HG03045 (cell line): Measurements from ENCODE around the gene MORN1.

Source experiments
- ATAC-seq: cut with Tn5 transposase; IDR thresholded peaks from one replicate; pipeline ENCODE4 v1.9.1; 2021; ENCODE audit warnings: mild to moderate bottlenecking, moderate library complexity; ENCODE audit not compliant: unreplicated experiment

The MORN1 gene

GRCh38 chr1:2405588-2406295 is 14.4 kb upstream of the MORN1 start:
- no peak for ATAC-seq

GRCh38 chr1:2404890-2405511 is 13.6 kb upstream of the MORN1 start:
- ATAC-seq: no peak

GRCh38 chr1:2404142-2404889 is 13.0 kb upstream of the MORN1 start:
- ATAC-seq: no peak

DNA sequence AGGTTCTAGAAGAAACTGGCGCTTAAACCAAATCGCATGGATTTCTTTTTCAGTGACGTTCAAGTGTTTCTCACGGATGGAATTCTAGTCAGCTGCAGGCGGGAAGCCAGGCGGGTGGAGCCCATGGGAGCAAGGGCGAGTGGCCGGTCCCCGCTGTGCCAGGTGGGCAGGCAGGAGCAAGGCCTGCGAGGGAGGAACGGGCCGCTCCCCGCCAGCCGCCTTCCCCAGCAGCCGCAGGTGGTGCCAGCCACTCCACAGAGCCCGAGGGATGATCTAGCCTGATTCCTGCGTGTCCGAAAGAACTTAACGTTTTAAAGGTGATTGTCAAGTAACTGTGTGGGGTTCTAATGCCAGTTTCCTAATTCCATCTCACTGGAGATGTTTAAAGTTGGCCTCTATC is 11.9 kb upstream of the MORN1 start:
- ATAC-seq: no peak

- ATAC-seq: no peak
Measured at GRCh38 chr1:2402420-2402819, 11.1 kb upstream of the MORN1 start.

DNA sequence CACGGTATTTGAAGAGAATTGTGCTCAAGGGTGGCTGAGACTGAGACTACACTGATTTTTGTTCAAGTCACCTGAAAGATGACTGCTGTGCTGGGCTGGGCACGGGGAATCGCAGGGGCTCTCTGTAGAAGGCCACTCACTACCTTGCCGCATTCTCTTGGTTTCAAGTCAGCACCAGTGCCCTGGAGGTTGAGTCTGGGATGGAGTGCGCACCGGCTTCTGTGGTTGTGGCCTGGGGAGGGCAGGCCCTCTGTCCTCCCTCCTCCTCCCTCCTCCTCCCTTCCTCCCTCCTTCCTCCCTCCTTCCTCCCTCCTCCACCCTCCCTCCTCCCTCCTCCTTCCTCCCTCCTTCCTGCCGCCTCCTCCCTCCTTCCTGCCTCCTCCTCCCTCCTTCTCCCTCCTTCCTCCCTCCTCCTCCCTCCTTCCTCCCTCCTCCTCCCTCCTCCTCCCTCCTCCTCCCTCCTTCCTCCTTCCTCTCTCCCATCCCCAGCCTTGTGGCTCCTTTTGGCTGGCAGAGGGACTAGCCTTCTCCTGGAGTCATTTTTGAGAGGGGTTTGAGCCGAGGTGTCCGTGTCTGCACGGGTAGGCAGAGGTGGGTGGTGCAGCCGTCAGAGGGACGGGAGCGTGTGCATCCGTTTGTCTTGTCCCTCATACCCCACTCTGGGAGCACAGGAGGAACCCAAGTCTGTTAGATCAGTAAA is 9.7 kb upstream of the MORN1 start:
- ATAC-seq: no peak

- ATAC-seq: no peak
Measured at GRCh38 chr1:2400576-2400909, 9.2 kb upstream of the MORN1 start.

DNA sequence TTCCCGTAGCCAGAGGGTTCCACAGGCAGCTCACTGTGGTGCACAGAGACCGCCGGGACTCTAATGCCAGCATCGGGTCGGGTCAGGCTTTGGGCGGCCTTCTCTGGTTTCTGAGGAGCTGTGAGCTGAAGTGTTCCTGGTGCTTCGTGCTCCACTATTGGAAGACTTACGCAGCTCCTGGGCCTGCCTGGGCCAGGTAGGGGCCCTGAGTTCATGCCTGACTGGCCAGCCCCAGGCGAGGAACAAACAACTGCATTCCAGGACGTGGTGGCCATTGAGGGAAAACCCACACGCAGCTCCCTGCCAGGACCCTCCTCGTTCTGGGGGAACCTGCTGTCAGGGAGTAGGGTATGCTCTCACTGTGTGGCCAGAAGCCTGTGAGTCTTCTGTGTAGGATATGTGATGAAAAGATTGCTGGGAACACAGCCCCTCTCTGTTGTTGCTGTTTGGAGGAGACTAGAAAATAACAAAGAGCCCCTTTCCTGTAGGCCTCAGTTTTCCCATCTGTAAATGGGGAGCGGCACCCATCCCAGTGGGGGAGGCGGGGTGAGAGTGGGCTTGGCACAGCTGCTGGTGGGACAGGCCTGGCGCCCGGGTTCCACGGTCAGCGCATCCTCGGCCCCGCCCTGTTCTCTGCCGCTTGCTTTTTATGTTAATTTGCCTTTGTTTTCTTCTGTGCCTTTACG is 8.7 kb upstream of the MORN1 start:
- no peak for ATAC-seq

- no peak for ATAC-seq
Measured at GRCh38 chr1:2398871-2399270, 7.5 kb upstream of the MORN1 start.

DNA sequence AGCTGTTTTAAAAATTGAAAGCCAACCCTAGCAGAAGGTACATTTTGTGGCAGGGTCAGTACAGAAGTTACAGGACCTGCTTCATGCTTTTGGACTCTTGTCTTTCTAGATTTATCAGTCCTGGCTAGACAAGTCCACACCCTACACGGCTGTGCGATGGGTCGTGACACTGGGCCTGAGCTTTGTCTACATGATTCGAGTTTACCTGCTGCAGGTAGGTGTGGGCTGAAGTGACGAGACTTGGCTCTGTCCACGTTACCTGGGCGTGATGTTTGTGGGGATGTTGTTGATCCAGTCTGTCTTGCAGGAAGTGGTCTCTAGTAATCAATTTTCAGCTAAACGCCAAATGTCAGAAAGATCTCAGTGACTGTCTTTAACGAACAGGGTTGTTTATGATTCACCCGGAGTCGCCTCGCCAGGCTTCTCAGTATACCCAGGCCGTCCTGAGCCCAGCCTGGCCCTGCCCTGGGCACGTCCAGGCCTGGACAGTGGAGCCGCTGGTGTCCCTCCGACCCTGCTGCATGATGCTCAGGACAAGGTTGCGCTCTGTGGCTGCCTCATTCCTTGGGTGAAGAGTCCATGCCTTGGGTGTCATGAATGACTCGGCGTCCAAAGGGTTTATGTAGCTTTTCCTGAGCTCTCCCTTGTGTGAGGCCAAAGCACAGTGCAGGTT is 5.8 kb upstream of the MORN1 start:
- no peak for ATAC-seq

- no peak for ATAC-seq
Measured at GRCh38 chr1:2396476-2396875, 5.1 kb upstream of the MORN1 start.

DNA sequence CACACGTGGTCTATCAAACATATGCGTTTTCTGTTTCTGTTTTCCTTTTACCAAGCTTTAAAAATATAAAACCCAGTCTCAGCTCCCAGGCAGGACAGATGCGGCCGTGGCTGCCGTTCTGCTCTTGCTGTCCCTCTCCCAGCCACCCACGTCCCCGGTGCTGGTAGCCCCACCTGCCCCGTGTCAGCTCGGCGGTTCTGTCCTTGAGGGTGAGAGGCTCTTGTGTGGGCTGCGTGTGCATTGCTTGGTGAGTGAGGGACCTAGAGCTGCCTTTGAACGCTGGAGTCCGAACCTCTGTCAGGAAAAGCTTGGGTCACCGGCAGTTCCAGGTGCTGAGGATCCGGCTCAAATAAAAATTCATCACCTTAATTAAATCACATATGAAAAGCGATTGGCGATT is 4.7 kb upstream of the MORN1 start:
- ATAC-seq: no peak

DNA sequence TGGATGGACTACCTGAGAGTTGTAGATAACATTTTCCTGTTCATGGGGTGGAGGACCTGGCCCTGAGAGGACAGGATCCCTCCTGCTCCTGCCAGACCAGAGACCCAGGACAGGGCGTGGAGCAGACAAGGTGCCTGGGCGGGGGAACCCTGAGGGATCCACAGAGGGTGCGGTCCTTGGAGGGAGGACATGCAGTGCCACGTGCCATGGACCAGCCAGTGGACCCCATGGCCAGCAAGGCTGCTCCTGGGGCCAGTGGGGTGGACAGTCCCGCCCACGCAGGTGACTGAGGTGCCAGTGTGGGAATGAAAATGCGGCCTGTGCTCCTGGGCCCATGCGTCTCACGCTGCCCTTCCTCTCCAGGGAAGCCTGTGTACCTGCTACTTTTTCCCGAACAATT is 3.9 kb upstream of the MORN1 start:
- ATAC-seq: no peak

DNA sequence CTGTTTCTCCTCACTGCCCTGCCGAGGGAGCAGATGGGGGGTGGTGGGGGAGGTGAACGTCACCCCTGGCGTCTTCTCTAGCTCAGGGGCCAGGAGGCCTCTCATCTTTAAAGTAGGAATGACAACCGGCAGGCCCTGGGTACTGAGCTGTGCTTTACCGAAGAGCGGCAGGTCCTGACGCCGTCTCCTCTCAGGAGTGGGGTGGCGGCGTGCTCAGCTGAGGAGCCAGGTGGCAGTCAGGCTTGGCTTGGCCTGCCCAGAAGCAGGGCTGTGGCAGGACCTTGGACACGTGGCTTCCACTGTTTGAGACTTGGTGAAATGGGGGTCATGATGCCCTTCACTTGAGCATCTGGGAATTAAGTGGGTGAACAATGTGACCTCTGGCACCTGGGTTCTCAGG is 3.4 kb upstream of the MORN1 start:
- ATAC-seq: no peak

DNA sequence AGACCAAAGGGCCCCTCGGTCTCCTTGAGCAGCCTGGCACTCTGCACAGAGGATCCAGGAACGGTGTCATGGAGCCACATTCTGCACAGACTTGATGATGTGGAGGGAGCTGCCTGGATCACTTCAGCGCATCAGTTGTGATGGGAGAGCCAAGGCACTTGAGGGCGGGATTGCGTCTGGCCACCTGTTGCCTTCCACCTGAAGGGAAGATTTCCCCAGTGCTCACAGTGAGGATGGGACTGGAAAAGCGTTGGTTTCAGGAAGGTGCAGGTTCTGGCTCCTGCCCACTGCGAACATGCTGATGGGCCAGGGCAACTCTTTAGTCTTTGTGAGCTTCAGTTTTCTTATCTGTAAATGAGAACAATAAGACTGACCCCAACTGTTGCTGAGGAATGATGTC is 2.9 kb upstream of the MORN1 start:
- no peak for ATAC-seq

- ATAC-seq: no peak
Measured at GRCh38 chr1:2393471-2393877, 2.1 kb upstream of the MORN1 start.

DNA sequence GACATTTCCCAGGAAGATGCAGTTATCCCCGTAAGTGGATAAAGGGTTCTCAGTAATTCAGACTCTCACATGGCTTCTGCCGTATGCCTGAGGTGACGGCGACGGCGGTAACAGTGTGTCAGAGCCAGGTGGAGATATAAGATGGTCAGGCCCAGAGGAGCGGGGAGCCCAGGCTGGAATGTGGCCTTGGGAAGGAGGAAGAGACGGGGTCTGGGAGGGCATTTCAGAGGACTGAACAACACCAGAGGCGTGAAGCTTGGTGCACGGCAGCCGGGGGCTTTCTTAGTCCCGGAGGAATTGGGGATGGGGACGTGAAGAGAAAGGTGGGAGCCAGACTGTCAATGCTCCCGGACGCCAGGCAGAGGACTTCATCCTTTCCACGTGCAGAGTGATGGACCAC is 1.3 kb upstream of the MORN1 start:
- ATAC-seq: no peak

GRCh38 chr1:2391931-2392509 is 666 bp upstream of the MORN1 start:
- peak; percentile 18 for ATAC-seq

- ATAC-seq: no peak
Measured at GRCh38 chr1:2389644-2390043, 1.7 kb downstream of the MORN1 start.
